A549 (cell line): ENCODE measurements around the gene EMX2.

Experiments used
- CEBPB ChIP-seq, 2 experiments: fragments of >200 bp in 1 of 2; sonication (Bioruptor Twin) in 1 of 2; formaldehyde crosslinking in 1 of 2; IDR thresholded peaks; 2 replicates each; pipeline ENCODE4 v1.6.1; 2012 to 2016
- CTCF ChIP-seq: fragments of >200 bp; sonication (Bioruptor Twin); formaldehyde crosslinking; IDR thresholded peaks from 3 replicates; pipeline ENCODE4 v1.5.1; 2016
- EHMT2 ChIP-seq: fragments of 200-600 bp; sonication (generic); IDR thresholded peaks from 2 replicates; pipeline ENCODE4 v1.6.1; 2016; ENCODE audit warnings: antibody characterized with exemption, low read depth, mild to moderate bottlenecking, moderate library complexity
- EP300 ChIP-seq, 2 experiments: fragments of >200 bp; sonication (Bioruptor Twin); formaldehyde crosslinking; IDR thresholded peaks; 2 replicates in 1 of 2; 3 replicates in 1 of 2; pipeline ENCODE4 v1.6.1; 2016 to 2017
- ESRRA ChIP-seq: fragments of 150-350 bp; IDR thresholded peaks from 2 replicates; pipeline ENCODE4 v1.6.1; 2014; ENCODE audit warnings: mild to moderate bottlenecking, low read length, borderline replicate concordance
- JUNB ChIP-seq: fragments of >200 bp; sonication (Bioruptor Twin); formaldehyde crosslinking; IDR thresholded peaks from 2 replicates; pipeline ENCODE4 v1.6.1; 2016
- KDM1A ChIP-seq: fragments of 200-600 bp; sonication (generic); IDR thresholded peaks from 2 replicates; pipeline ENCODE4 v1.6.1; 2016; ENCODE audit warnings: low read depth, mild to moderate bottlenecking
- MAX ChIP-seq: IDR thresholded peaks from 2 replicates; pipeline ENCODE4 v1.6.1; 2012
- REST ChIP-seq: fragments of 200-600 bp; sonication (generic); IDR thresholded peaks from 2 replicates; pipeline ENCODE4 v1.6.1; 2016; ENCODE audit warnings: antibody characterized with exemption, mild to moderate bottlenecking, moderate library complexity

- TF ChIP-seq CTCF: no peak
- no peak for TF ChIP-seq JUNB
- no peak for TF ChIP-seq EHMT2
- TF ChIP-seq REST: no peak
- TF ChIP-seq MAX: no peak
- no peak for TF ChIP-seq EP300 (IDR thresholded peaks at IDR 0.05)
- TF ChIP-seq CEBPB (IDR thresholded peaks at IDR 0.05): no peak
- no peak for TF ChIP-seq ESRRA
- TF ChIP-seq KDM1A: no peak
These were observed 32.1 kb downstream of the EMX2 start for GRCh38 chr10:117574498-117575146.
